Measurements from ENCODE around the gene CLIC3.

Gene CLIC3

DNA sequence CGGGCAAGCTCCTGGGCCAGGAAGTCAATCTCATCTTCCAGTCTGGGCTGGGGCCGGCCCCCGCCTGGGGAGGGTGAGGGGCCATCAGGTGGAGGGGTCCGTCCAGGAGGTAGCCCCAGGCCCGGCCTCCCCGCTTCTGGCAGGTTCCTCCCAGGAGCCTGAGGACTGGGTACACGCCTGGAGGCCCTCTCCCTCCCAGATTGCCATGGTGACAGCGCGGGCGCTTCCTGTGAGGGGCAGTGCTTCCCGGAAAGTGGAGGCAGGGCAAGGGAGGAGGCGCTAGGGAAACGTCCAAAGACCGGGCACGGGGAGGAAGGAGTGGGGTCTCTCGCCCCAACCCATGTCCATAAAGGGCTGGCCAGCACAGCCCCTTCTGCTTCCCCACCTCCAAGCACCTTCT, 44.8 kb upstream of the CLIC3 start:
- in situ Hi-C loops (cut with MboI; ENCODE audit: low sequenced_read_pairs, unreplicated experiment) = no loop called here
- DNase-seq (ENCODE audit: low spot score) = no peak
- TF ChIP-seq, protein P1, sequence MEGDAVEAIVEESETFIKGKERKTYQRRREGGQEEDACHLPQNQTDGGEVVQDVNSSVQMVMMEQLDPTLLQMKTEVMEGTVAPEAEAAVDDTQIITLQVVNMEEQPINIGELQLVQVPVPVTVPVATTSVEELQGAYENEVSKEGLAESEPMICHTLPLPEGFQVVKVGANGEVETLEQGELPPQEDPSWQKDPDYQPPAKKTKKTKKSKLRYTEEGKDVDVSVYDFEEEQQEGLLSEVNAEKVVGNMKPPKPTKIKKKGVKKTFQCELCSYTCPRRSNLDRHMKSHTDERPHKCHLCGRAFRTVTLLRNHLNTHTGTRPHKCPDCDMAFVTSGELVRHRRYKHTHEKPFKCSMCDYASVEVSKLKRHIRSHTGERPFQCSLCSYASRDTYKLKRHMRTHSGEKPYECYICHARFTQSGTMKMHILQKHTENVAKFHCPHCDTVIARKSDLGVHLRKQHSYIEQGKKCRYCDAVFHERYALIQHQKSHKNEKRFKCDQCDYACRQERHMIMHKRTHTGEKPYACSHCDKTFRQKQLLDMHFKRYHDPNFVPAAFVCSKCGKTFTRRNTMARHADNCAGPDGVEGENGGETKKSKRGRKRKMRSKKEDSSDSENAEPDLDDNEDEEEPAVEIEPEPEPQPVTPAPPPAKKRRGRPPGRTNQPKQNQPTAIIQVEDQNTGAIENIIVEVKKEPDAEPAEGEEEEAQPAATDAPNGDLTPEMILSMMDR (IDR thresholded peaks at IDR 0.05; ENCODE audit: borderline replicate concordance, control extremely low read depth, extremely low read depth, insufficient read depth, missing control alignments) = no peak

DNA sequence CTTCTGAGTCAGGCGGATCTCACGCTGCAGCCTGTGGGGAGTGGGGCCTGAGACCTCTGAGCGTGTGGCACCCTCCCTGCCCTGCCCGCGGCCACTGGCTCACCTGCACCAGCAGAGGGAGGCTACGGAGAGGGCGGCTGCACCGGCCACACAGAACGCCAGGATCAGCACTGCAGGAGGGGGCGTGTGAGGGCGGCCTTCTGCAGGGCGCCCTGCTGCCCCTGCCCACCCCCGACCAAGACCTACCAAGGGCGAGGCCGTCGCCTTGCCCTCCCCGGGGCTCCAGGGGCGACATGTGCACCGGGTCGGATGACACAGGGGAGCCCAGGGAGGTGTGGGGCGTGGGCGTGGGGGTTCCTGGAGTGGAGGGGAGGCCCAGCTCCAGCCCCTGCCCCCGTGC, 44.2 kb upstream of the CLIC3 start:
- in situ Hi-C loops (cut with MboI; ENCODE audit: low sequenced_read_pairs, unreplicated experiment) = no loop called here
- TF ChIP-seq, protein P1 (IDR thresholded peaks at IDR 0.05; ENCODE audit: borderline replicate concordance, control extremely low read depth, extremely low read depth, insufficient read depth, missing control alignments) = no peak
- DNase-seq (ENCODE audit: low spot score) = no peak

DNA sequence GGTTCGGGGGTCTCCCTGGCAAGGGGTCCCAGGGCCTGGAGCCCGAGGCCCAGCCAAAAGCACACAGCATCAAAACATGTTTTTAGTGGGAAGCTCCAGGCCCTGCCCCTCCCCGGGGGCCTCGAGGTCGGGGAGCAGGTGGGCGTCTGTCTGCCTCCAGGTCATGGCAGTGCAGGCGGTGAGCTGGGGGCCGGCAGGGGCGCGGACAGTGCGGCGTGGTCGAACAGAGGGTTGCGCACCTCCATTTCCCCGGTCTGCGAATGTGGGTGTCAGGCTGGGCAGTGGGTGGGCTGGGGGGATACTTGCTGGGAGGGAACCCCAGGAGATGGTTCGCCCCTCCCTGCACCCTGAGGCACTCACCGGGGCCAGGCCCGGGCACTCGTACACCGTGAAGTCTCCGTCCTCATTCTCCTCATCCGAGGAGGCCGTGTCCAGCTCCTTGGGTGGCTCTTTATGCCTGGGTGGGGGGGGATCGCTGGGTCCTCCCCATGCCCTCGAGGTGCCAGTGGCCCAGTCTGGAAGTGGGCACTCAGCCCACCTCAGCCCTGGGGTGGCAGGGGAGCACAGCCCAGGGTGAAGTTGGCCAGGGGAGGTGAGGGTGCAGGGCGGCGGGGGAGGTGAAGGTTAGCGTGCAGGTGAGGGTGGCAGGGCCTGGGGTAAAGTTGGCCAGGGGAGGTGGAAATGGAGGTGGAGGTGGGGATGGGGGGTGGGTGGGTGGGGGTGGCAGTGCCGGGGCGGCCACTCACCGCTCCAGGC, 43.4 kb upstream of the CLIC3 start:
- no peak for DNase-seq (ENCODE audit: low spot score)
- in situ Hi-C loops (cut with MboI; ENCODE audit: low sequenced_read_pairs, unreplicated experiment) = loop anchor here (10.0 kb wide), 1 partner anchor 265 kb away; no protein-coding TSS in a partner anchor
- TF ChIP-seq, protein P1 (IDR thresholded peaks at IDR 0.05; ENCODE audit: borderline replicate concordance, control extremely low read depth, extremely low read depth, insufficient read depth, missing control alignments) = no peak

DNA sequence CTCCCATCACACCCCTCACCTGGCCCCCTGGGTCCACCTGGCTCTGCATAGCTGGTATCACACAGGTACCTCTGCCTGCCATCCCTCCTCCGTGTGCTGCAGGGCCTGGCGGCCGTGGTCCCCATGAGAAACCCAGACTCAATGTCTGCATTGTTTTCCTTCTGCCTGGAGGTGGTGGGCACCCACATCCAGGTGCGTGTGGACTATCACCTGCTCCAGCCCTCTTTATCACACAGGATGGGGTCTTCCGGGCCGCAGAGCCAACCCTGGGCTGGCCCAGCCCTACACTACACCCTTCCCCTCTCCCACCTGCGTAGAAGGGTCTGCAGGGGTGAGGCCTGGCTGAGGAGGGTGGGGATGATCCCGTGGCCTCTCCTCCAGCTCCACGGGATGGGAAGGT, 42.5 kb upstream of the CLIC3 start:
- TF ChIP-seq, protein P1 (IDR thresholded peaks at IDR 0.05; ENCODE audit: borderline replicate concordance, control extremely low read depth, extremely low read depth, insufficient read depth, missing control alignments) = no peak
- DNase-seq (ENCODE audit: low spot score) = no peak
- in situ Hi-C loops (cut with MboI; ENCODE audit: low sequenced_read_pairs, unreplicated experiment) = loop anchor here (10.0 kb wide), 1 partner anchor 264 kb away; no protein-coding TSS in a partner anchor

DNA sequence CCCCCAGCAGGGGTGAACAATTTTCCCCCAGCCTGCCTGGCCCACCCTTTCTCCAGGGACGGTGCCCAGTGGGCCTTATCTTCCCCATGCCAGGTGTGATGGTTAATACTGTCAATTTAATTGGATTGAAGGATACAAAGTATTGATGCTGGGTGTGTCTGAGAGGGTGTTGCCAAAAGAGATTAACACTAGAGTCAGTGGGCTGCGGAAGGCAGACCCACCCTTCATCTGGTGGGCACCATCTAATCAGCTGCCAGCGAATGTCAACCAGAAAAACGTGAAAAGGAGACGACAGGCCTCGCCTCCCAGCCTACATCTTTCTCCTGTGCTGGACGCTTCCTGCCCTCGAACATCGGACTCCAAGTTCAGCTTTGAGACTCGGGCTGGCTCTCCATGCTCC, 41.1 kb upstream of the CLIC3 start:
- no peak for DNase-seq (ENCODE audit: low spot score)
- TF ChIP-seq, protein P1 (IDR thresholded peaks at IDR 0.05; ENCODE audit: borderline replicate concordance, control extremely low read depth, extremely low read depth, insufficient read depth, missing control alignments) = no peak
- in situ Hi-C loops (cut with MboI; ENCODE audit: low sequenced_read_pairs, unreplicated experiment) = loop anchor here (10.0 kb wide), 1 partner anchor 263 kb away; no protein-coding TSS in a partner anchor

DNA sequence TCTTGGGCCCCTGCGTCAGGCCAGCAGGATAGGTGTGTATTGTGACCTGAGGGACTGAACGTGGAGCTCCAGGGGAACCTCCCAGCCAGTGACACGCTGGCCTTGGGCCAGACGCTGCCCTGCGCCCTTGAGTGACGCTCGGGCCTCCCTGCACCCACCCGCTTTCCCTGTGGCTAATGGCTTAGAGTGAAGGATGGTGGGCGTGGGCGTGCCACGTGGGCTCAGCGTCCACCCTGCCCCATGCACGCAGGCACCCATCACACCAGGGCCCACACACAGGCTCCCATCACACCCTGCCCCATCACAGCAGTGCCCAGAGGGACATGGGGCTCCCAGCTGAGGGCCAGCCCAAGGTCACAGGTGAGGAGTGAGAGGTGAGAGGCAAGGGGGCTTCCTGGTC, 40.7 kb upstream of the CLIC3 start:
- in situ Hi-C loops (cut with MboI; ENCODE audit: low sequenced_read_pairs, unreplicated experiment) = loop anchor here (10.0 kb wide), 1 partner anchor 262 kb away; no protein-coding TSS in a partner anchor
- TF ChIP-seq, protein P1 (IDR thresholded peaks at IDR 0.05; ENCODE audit: borderline replicate concordance, control extremely low read depth, extremely low read depth, insufficient read depth, missing control alignments) = no peak
- no peak for DNase-seq (ENCODE audit: low spot score)
